ENCODE results near the gene PPT2. TPM values are rescaled to one million over a fixed set of nuclear protein-coding genes. Genes with fewer than 3 reads are reported as not detected.

The PPT2 gene
- total RNA-seq, 1 experiment from 2014 or later, result 46.3 TPM

DNA sequence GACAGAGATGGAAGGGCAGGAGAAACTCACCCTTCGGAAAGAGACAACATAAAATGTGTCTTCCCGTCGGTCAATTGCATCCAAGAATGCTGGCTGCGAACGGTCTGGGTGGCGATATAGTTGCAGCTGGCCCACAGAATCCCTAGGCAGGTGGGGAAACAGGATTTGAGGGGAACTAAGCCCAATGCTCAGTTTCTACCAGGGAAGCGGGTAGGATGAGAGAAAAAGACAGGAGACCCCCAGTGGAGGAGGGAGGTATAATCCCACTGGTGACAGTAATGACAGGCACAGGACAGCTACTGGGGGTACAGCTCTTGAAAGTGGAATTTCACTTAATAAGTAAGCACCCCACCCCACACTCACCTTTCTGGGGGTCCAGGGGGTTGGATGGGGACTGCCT, 37.3 kb upstream of the PPT2 start:
- no peak overlapping the region for H4K91ac ChIP-seq (ENCODE audit: insufficient read length, low read depth, low read length)
- no peak overlapping the region for H2BK15ac ChIP-seq (ENCODE audit: low read depth, low read length)
- H2BK20ac ChIP-seq (ENCODE audit: low read depth, low read length, poor library complexity, severe bottlenecking), result no peak overlapping the region
- H3K79me2 ChIP-seq (ENCODE audit: insufficient read depth, low read length), result no peaks in the 10 kb centered on the region
- 0 out of 7 replicates have a peak overlapping the region, but pooled peaks of 1 of the 3 experiments have one; percentile 35 for H3K27ac Mint-ChIP-seq
- no peaks in the 10 kb centered on the region for H3K27me3 Mint-ChIP-seq (ENCODE audit: low read depth)
- H4K8ac ChIP-seq (replicated peaks; ENCODE audit: insufficient read length, low read depth, low read length), result no peak overlapping the region
- H2AFZ ChIP-seq (ENCODE audit: low read length), result no peak overlapping the region
- H3T11ph ChIP-seq (ENCODE audit: low read length), result no peak overlapping the region
- no peak overlapping the region for H3K18ac ChIP-seq (ENCODE audit: insufficient read length, low read depth, low read length)
- no peak overlapping the region for H3K9ac ChIP-seq (ENCODE audit: extremely low read depth, insufficient read length, low read length)
- H2BK120ac ChIP-seq (ENCODE audit: low read depth, low read length, poor library complexity, severe bottlenecking), result no peak overlapping the region
- no peak overlapping the region for H3K56ac ChIP-seq (ENCODE audit: insufficient read length, low read depth, low read length)
- H2BK12ac ChIP-seq (ENCODE audit: insufficient read length, low read depth, low read length), result no peak overlapping the region
- DNase-seq, result no peak
- no peak overlapping the region for H3K23ac ChIP-seq (ENCODE audit: insufficient read length, low read depth, low read length)
- WGBS (ENCODE audit: extremely low coverage, insufficient read length, low lambda C conversion rate), result no CpG with 5 or more reads among the region's 7 CpGs
- TF ChIP-seq, protein P1, sequence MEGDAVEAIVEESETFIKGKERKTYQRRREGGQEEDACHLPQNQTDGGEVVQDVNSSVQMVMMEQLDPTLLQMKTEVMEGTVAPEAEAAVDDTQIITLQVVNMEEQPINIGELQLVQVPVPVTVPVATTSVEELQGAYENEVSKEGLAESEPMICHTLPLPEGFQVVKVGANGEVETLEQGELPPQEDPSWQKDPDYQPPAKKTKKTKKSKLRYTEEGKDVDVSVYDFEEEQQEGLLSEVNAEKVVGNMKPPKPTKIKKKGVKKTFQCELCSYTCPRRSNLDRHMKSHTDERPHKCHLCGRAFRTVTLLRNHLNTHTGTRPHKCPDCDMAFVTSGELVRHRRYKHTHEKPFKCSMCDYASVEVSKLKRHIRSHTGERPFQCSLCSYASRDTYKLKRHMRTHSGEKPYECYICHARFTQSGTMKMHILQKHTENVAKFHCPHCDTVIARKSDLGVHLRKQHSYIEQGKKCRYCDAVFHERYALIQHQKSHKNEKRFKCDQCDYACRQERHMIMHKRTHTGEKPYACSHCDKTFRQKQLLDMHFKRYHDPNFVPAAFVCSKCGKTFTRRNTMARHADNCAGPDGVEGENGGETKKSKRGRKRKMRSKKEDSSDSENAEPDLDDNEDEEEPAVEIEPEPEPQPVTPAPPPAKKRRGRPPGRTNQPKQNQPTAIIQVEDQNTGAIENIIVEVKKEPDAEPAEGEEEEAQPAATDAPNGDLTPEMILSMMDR (conservative IDR thresholded peaks at IDR 0.05), result peak; percentile 57
- no peaks in the 10 kb centered on the region; a peak in 1 of 5 replicates for H3K9me3 Mint-ChIP-seq
- no peaks in the 10 kb centered on the region for H3K4me1 ChIP-seq (ENCODE audit: insufficient read depth, low read length)
- no peaks in the 10 kb centered on the region for H4K20me1 ChIP-seq (ENCODE audit: control insufficient read depth, insufficient read depth, insufficient read length)
- H3K14ac ChIP-seq (ENCODE audit: insufficient read depth, low read length), result no peak overlapping the region
- no peaks in the 10 kb centered on the region for H3K9me3 ChIP-seq (ENCODE audit: control insufficient read depth, low read depth, low read length)
- H3K79me1 ChIP-seq (ENCODE audit: insufficient read depth, low read depth, low read length, poor library complexity, severe bottlenecking), result no peaks in the 10 kb centered on the region
- H2AK5ac ChIP-seq (ENCODE audit: insufficient read length, low read length), result no peak overlapping the region
- H3K36me3 Mint-ChIP-seq (ENCODE audit: insufficient read depth in 1 of 3, low read depth in 3 of 3), result peaks cover 10 to 53% (median 51%) of the 10 kb centered on the region in 3 experiments; a peak in 6 of 7 replicates
- no peak overlapping the region for H3K4ac ChIP-seq (ENCODE audit: low read depth, low read length)
- H3K4me3 Mint-ChIP-seq, result no peak overlapping the region
- H3K4me2 ChIP-seq (ENCODE audit: insufficient read depth, insufficient read length, low read length), result no peak overlapping the region
- H4K5ac ChIP-seq (ENCODE audit: insufficient read length, low read depth, low read length), result no peak overlapping the region
- H3K4me1 Mint-ChIP-seq, result peaks cover 0 to 2% of the 10 kb centered on the region in 2 experiments; a peak in 2 of 4 replicates
- H3K27ac ChIP-seq (ENCODE audit: insufficient read length, low read depth, low read length), result no peak overlapping the region
- H3K27me3 ChIP-seq (ENCODE audit: insufficient read depth, low read length), result no peaks in the 10 kb centered on the region
- no peak overlapping the region for H2BK5ac ChIP-seq (ENCODE audit: insufficient read length, low read length)
- H3K23me2 ChIP-seq (ENCODE audit: insufficient read length, low read depth, low read length, poor library complexity, severe bottlenecking), result no peaks in the 10 kb centered on the region
